Cerebellar nuclear complex (tissue), 1 donor: ENCODE data around the gene POLR1B.
"Not testable (repeated sequence)": the region's sequence is repeated elsewhere in the genome, so short reads cannot be mapped to it uniquely, and the experiment has no call there.

Source experiments
- DNase-seq, 2 experiments: peaks; one replicate each; lab custom pipeline; 2025; lab: John Stamatoyannopoulos, UW

Gene POLR1B

DNA sequence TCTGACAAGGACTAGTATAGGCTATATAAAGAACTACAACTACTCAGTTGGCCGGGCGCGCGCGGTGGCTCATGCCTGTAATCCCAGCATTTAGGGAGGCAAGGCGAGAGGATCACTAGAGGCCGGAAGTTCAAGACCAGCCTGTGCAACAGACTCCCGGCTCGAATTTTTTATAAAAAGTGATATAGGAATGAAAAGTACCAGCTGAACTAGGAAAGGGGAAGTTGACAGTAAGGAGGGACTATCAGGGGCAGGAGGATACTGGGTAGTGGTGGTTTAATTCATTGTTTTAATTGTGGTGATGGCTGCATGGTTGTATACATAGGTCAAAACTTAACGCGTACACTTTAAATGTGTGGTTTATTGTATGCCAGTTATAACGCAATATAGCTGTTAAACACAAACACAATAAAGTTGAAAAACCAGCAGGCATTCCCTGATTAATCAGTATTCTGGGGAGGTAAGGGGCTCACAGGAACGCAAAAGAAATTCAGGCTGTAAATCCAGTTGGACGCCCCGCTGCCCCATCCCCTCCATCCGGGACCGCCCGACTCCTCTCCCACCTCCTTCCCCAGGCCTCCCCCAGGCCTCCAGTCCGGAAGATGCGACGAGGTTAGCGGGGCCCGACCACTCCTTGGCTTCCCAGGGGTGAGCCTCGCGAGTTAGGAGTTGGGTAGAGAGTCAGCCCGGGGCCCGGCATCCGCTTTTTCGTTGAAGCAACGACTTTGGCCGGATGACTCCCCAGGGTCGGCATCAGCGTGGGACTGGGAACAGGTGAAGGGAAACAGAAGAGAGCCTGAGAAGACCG, 746 bp upstream of the POLR1B start:
- DNase-seq: peak; percentile 55 to 57

DNA sequence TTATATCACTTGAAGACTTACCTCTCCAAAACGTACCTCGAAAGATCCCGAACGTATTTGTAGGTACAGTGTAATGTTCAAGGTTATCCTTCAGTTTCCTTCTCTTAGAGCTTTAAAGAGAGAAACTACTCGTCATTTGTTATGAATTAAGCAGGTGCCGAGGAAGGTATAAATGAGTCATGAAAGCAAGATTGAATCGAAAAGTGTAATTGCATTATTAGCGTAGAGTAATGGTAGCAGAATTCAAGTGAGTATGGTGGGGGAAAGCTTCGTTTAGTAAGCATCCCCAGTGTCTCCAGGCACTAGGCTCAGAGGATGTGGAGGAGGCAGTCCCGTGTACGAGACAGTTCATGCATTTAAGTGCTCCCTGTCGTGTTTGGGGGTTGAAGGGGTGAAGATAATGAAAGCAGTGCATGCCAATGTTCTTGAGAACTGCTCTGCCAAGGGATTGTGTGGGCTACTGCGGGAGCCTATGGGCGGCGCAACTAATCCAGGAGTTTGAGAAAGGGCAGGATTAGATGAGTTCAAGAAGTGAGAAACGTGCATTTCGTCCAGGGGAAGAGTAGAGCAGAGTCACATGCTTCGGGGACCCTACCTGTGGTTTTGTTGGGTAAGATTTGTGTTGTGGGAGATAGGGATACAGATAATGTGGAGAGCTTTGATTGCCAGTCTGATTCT, 858 bp downstream of the POLR1B start:
- no peak for DNase-seq

DNA sequence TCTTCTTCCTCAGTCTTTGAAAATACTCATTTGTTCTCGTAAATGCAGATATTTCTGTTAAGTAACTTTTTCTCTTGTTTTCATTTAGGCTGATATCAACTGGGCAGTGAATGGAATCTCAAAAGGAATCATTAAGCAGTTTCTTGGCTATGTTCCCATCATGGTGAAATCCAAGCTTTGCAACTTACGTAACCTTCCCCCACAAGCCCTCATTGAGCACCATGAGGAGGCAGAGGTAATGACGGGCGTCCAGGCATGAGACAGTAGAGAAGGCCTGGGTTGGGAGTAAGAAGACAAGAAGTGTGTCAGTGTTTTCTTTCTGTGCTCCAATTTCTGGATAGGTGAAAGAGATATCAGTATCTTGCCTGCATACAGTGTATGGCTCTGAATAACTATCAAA, 5.1 kb downstream of the POLR1B start:
- DNase-seq: no peak

DNA sequence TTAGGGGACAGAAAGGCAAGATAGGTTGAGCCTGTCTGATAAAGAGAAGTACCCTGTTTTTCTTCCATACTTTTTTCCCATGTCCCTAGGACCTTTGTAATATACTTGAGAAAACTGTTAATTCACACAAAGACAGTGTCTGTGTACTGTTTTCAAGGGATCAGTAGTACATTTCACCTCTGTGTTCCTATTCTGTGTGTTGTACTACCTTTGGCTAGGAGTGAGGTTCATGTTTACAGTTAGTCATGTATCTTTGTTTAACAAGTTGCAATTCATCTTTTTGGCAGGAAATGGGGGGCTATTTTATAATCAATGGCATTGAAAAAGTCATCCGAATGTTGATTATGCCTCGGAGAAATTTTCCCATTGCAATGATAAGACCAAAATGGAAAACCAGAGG, 6.7 kb downstream of the POLR1B start:
- no peak for DNase-seq

DNA sequence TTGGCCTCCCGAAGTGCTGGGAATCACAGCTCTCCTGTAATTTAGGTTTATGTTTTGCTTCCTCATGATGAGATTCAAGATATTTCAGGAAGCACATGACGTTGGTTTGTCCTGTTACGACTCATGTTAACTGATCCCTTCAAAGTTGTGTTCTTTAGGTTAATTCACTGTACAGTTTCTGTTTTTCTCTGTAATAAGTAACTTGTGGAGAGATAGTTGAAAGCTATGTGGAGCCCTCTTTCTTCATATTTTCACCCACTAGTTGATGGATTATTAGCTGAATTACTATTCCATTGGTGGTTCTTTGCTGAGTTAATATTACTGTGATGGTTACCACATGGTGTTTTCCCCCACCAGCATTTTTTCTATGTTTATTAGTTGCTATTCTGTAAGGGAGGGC, 23.8 kb downstream of the POLR1B start:
- no peak for DNase-seq

DNA sequence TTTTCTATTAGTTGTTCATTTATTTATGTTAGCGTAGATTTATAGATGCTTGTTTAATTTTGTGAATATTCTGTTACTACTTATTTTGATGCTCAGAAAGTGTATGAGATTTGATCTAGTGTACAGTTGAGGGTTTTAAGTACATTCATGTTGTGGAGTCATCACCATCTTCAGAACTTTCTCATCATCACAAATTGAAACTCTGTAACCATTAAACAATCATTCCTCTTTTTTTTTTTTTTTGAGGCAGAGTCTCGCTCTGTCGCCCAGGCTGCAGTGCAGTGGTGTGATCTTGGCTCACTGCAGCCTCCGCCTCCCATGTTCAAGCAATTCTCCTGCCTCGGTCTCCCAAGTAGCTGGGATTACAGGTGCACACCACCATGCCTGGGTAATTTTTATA, 24.2 kb downstream of the POLR1B start:
- not testable (repeated sequence) for DNase-seq

DNA sequence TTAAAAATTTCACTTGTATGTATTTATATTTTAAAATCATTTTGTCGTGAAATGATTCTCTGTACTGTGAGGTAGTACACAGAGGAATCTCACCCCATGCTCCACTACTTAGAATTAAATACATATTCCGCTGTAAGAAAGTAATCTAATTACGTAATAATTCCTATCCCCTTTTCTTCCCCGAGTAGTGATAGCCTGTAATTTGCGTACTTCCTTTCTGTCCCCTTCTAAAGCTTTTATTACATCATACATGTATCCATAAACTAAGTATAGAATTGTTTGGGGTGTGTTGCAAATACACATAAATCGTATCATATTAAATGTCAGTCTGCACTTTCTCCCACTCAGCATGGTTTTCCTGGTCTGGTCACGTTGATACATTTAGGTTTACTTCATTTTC, 29.7 kb downstream of the POLR1B start:
- no peak for DNase-seq

DNA sequence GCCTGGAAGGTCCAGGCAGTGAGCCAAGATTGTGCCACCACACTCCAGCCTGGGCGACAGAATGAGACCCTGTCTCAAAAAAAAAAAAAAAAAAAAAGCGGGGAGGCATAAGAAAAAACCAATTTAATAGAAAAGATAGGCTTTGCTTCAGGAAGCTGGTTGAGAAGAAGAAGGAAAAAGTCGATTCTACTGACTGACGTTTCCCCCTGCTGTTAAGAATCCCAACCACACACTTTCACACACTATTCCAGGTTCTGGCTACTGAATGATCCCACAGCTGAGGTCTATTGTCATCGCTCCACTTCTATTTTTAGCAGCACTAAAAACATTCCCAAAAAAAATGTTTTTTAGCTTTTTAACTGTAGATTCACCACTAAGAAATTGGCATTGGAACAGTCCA, 35.5 kb downstream of the POLR1B start:
- no peak for DNase-seq

DNA sequence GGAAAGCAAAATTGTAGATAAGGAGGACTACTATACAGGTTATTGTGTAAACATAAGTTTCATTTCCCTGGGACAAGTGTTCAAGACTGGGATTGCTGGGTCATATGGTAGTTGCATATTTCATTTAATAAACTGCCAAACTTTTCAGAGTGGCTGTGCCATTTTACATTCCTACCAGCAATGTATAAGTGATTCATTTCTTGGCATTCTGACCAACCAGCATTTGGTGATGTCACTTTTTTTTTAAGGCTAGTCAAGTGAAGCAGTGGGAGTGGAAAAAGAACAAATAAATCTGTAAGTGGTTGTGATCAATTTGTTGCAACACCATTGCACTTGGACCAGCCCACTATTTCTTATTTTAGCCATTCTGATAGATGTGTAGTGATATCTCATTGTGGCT, 37.0 kb downstream of the POLR1B start:
- DNase-seq: no peak

DNA sequence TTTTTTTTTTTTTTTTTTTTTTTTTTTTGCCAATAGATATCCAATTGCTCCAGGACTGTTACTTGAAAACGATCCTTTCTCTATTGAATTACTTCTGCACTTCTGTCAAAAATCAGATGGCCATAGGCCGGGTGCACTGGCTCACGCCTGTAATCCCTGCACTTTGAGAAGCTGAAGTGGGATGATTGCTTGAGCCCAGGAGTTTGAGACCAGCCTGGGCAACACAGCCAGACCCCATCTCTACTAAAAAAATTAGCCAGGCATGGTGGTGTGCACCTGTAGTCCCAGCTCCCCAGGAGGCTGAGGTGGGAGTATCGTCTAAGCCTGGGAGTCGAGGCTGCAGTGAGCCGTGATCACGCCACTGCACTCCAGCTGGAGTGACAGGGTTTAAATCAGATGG, 37.8 kb downstream of the POLR1B start:
- DNase-seq: no peak

DNA sequence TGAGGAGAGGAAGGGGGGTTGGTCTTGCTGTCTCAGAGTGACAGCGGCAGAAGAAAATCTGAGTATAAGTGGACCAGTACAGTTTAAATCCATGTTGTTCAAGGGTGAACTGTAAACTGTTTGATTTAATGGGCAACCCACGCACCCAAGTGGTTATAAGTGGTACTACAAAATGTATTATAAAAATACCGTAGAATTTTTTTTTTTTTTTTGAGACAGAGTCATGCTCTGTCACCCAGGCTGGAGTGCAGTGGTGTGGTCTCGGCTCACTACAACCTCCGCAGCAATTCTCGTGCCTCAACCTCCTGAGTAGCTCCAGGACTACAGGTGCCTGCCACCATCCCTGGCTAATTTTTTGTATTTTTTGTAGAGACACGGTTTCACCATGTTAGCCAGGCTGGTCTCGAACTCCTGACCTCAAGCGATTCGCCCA, 40.1 kb downstream of the POLR1B start:
- no peak for DNase-seq

DNA sequence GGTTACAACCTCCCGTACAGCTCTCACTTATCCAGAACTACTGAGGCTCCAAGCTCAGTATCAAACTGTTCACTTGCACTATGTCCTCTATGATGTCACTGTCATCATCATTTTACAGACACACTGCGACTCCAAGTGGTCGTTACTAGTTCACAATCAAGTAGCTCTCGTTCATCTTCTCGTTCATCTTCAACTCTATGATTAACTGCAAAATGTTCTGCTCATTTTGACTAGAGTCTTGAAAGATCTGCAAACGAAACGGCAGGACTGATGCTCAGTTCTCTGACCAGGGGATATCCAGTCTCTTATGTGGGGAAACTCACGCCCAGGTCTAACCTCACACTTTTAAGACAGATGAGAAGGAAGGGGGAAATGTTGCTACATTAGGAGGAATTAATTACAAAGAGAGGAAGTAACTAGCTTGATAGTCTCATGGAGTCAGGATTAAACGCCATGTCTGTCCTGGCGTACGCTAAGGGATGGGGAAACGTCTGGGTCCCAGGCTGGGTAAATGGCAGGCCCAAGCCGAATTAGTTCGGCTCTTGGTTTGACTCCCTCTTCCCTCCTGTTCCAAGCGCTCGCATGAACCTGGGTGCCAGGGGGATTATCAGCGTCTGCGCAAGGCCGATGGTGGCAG, 41.4 kb downstream of the POLR1B start:
- no peak for DNase-seq

DNA sequence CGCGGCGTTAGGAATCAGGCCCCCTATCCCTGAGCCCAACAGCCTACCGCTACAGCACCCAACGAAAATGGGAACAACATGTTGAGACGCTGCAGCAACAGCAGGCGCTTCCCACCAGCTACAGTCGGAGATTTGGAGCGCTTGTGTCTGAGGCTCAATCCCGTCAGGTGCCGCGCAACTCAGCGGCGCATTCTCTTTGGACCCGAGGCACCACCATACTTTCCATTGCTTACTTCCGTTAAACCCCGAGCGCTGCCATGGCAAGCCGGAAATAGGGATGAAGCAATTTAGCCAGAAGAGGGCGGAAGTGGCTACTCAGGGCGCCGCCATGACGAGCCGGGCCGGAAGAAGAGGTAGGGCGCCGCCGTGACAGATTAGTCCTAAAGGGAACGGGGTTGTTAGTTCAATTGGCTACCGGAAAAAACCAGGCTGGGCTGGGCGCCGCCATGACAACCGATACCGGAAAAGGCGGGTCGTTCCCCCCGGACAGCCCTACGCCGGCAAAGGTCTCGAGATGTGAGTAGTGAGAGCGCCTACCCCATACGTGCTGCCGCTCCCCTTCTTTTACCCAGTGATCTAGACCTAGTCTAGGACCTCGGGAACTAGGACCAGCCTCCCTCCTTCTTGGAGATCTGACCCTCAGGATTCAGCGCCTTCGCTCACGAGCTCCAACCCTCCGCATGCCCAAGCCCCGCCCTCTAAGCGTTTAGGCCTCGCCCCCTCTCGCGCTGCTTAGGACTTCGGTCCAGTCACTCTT, 42.0 kb downstream of the POLR1B start, which contains the start of gene CHCHD5:
Gene CHCHD5, plus strand, starts transcription at position 476 of the 757 bp plus-strand sequence. Its CDS starts 39 bp downstream, at position 515.
- peak; percentile 22 to 81 for DNase-seq

DNA sequence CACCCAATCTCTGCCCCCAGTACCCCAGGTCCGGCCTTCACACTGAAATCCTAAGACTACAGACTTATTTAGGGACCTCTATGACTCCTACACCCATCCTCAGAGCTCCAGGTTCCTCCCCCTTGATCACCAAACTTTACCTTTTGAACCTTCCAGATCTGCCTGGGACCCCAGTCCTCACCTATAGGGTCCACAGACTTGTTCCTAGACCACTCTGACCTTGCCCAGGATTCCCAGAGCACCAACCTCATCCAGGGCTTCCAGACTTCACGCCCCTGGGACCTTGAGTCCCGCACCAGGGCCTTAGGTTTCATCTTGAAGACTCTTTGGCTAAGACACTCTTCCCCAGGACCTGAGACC, 42.6 kb downstream of the POLR1B start:
- DNase-seq: no peak

DNA sequence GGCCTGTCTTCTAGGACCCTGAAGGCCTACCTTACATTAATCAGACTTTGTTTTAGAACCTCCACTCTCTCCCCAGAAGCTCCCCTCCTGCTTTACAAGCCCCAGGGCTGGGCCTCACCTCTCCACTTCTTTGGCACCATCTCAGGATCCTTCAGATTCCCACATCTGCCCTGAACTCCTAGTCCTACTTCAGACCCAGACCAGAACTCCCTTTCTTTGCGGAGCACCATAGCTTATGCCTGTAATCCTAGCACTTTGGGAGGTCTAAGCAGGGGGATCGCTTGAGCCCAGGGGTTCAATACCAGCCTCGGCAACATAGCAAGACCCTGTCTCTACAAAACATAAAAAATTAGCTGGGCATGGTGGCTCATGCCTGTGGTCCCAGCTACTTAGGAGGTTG, 43.1 kb downstream of the POLR1B start:
- no peak for DNase-seq

DNA sequence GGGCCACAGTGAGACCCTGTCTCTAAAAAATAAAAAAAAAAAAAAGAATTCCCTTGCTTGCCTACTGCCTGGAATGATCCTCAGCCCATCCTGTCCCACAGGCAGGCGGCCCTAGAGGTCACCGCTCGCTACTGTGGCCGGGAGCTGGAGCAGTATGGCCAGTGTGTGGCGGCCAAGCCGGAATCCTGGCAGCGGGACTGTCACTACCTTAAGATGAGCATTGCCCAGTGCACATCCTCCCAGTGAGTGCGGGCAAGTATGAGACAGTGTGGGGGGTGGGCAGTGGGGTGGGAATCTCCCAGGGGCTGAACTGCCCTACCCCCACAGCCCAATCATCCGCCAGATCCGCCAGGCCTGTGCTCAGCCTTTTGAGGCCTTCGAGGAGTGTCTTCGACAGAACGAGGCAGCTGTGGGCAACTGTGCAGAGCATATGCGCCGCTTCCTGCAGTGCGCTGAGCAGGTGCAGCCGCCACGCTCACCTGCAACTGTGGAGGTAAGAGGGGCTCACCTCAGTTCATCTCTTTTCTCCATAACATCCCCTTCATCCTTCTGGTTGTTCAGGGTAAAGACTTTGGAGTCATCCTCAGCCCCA, 43.7 kb downstream of the POLR1B start:
- no peak for DNase-seq

DNA sequence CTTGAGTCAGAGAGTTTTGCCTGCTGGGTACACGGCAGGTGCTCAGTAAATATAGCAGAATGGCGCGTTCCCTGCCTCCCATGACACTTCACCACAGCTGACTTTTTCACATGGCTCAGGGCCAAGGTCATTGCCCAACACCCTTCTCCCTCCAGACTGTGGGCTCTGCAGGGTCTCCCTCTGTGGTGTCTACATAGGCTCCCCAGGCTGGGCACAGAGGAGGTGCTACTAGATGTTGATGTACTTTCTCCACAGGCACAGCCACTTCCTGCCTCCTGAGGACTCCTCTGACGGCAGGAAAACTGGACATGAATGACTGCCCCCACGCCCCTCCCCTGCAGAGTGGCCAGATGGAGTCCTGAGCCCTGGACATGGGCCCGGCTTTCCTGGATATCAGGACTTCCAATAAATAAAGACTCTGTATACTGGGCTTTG, 46.4 kb downstream of the POLR1B start:
- peak; percentile 49 to 78 for DNase-seq

DNA sequence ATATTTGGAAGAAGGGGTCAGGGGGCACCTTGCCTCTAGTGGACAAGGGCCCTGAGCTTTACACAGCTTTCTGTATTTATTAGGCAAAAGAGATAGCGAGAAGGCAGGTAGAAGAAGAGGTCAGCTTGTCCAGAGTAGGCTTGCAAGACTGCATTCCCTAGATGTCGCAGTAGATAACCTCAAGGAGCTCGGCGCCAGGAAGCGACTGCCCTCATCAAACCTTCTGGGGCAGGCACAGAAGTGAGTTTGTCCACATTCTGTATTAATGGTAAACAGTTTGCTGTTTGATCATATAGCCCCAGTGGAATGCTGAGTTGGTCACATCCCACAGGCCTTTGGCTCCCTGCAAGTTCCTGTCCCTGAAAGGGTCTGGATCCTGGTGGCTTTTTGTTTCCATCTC, 49.1 kb downstream of the POLR1B start:
- no peak for DNase-seq

DNA sequence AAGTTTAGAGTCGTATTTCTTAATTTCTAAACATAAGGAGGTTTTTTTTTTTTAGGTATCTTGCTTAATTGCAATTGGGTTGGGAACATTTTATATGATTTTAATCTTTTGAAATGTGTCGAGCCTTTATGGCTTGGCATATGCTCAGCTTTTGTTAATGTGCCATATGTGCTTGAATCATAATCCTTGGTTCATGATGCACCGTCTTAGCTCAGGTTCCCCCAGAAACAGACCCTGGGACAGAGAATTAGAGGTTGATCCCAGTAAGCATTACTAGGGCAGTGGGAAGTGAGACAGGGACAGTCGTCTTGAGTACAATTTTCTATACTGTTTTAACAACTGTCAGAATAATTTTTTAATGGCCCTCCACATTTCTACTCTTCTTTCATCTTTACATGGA, 51.5 kb downstream of the POLR1B start:
- DNase-seq: no peak

DNA sequence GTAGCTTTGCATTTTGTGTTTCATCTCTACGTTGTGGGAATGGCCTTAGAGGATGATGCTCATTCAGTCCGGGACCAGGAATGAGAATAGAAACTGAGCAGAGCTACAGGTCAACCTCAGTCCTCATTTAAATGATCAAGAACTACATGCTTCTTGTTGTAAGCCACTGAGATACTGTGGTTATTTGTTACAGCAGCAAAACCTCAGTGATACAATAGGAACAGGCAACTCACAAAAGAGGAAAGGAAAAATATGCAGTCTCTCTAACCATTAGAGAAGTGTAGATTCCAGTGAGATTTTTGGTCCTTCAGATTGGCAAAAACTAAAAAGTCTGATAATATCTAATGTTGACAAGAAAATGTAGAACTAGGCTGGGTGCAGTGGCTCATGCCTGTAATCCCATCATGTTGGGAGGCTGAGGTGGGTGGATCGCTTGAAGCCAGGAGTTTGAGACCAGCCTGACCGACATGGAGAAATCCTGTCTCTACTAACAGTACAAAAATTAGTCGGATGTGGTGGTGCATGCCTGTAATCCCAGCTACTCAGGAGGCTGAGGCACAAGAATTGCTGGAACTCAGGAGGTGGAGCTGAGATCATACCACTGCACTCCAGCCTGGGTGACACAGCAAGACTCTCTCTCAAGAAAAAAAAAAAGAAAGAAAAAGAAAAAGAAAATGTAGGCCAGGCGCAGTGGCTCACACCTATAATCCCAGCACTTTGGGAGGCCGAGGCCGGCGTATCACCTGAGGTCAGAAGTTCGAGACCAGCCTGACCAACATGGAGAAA, 55.5 kb downstream of the POLR1B start:
- no peak for DNase-seq

DNA sequence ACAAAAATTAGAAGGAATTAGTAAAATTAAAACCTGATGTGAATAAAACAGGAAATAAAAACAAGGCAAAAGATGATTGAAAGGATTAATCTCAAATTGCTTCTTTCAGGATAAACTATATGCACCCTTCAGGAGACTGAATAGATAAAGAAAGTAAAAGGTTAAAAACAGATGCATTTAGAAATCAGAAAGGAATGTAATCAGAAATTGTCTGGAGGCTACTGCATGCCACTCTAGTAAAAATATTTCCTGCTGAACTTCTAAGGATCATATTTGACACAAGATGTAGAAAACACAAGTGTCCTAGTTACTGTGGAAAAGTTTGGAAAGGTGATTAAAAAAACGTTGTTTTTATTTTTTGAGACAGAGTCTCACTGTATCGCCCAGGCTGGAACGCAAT, 58.4 kb downstream of the POLR1B start:
- DNase-seq: no peak
